Limb (tissue), 2 donors: Measurements from ENCODE around the gene CCDC192.
"Not testable (repeated sequence)": the region's sequence is repeated elsewhere in the genome, so short reads cannot be mapped to it uniquely, and the experiment has no call there.

Experiments used
- DNase-seq, 2 donors: peaks; one replicate each; pipeline ENCODE4 v3.0.0-alpha.2; 2016; ENCODE audit errors: extremely low spot score in 2 of 2

The CCDC192 gene

GRCh38 chr5:127702926-127703561, at the start of gene CCDC192:
Gene CCDC192 (plus strand): TSS chr5:127703391. CDS start chr5:127703446, 55 bp downstream.
- DNase-seq = no peak

- no peak for DNase-seq
Measured at GRCh38 chr5:127656825-127657224, 46.4 kb upstream of the CCDC192 start.

- DNase-seq = no peak
Measured at GRCh38 chr5:127660047-127660733, 43.0 kb upstream of the CCDC192 start.

GRCh38 chr5:127664093-127664492, 39.1 kb upstream of the CCDC192 start:
- no peak for DNase-seq

- DNase-seq = no peak
Measured at GRCh38 chr5:127665641-127666040, 37.5 kb upstream of the CCDC192 start.

GRCh38 chr5:127666043-127666716, 37.0 kb upstream of the CCDC192 start:
- DNase-seq = no peak

- DNase-seq = no peak
Measured at GRCh38 chr5:127667926-127668325, 35.3 kb upstream of the CCDC192 start.

GRCh38 chr5:127671218-127671617, 32.0 kb upstream of the CCDC192 start:
- DNase-seq = no peak

- no peak for DNase-seq
Measured at GRCh38 chr5:127673117-127673800, 29.9 kb upstream of the CCDC192 start.

- not testable (repeated sequence) for DNase-seq
Measured at GRCh38 chr5:127676951-127677350, 26.2 kb upstream of the CCDC192 start.

GRCh38 chr5:127679691-127680330, 23.4 kb upstream of the CCDC192 start:
- DNase-seq = not testable (repeated sequence)

GRCh38 chr5:127680595-127680994, 22.6 kb upstream of the CCDC192 start:
- DNase-seq = no peak

GRCh38 chr5:127683008-127683407, 20.2 kb upstream of the CCDC192 start:
- peak in 1 of 2 donors; percentile 44 for DNase-seq

GRCh38 chr5:127684726-127685467, 18.3 kb upstream of the CCDC192 start:
- DNase-seq = no peak

GRCh38 chr5:127685662-127686061, 17.5 kb upstream of the CCDC192 start:
- no peak for DNase-seq

- no peak for DNase-seq
Measured at GRCh38 chr5:127686424-127686823, 16.8 kb upstream of the CCDC192 start.

GRCh38 chr5:127694518-127695171, 8.5 kb upstream of the CCDC192 start:
- no peak for DNase-seq

- no peak for DNase-seq
Measured at GRCh38 chr5:127695346-127695745, 7.8 kb upstream of the CCDC192 start.

GRCh38 chr5:127696683-127697082, 6.5 kb upstream of the CCDC192 start:
- DNase-seq = no peak

- DNase-seq = no peak
Measured at GRCh38 chr5:127697894-127698600, 5.1 kb upstream of the CCDC192 start.
